ENCODE results near the gene RBM15B. TPM values are rescaled to one million over a fixed set of nuclear protein-coding genes. Genes with fewer than 3 reads are reported as not detected.

RBM15B gene
- total RNA-seq, 1 experiment from 2014 or later, result 55.6 TPM

- TF ChIP-seq, protein P1, sequence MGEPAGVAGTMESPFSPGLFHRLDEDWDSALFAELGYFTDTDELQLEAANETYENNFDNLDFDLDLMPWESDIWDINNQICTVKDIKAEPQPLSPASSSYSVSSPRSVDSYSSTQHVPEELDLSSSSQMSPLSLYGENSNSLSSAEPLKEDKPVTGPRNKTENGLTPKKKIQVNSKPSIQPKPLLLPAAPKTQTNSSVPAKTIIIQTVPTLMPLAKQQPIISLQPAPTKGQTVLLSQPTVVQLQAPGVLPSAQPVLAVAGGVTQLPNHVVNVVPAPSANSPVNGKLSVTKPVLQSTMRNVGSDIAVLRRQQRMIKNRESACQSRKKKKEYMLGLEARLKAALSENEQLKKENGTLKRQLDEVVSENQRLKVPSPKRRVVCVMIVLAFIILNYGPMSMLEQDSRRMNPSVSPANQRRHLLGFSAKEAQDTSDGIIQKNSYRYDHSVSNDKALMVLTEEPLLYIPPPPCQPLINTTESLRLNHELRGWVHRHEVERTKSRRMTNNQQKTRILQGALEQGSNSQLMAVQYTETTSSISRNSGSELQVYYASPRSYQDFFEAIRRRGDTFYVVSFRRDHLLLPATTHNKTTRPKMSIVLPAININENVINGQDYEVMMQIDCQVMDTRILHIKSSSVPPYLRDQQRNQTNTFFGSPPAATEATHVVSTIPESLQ (CRISPR knock-in tag; IDR thresholded peaks at IDR 0.05), result no peak
- no peak for TF ChIP-seq TCF7 (CRISPR knock-in tag; IDR thresholded peaks at IDR 0.05; ENCODE audit: low read depth)
- no peak for TF ChIP-seq KAT7 (CRISPR knock-in tag; IDR thresholded peaks at IDR 0.05; ENCODE audit: borderline replicate concordance)
- TF ChIP-seq, protein P2, sequence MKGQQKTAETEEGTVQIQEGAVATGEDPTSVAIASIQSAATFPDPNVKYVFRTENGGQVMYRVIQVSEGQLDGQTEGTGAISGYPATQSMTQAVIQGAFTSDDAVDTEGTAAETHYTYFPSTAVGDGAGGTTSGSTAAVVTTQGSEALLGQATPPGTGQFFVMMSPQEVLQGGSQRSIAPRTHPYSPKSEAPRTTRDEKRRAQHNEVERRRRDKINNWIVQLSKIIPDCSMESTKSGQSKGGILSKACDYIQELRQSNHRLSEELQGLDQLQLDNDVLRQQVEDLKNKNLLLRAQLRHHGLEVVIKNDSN (CRISPR knock-in tag; IDR thresholded peaks at IDR 0.05), result no peak; the same call in 1 of the 2 replicates
- no peak for TF ChIP-seq ZNF263 (CRISPR knock-in tag; IDR thresholded peaks at IDR 0.05; ENCODE audit: low read depth)
- no peak for TF ChIP-seq NFATC4 (CRISPR knock-in tag; IDR thresholded peaks at IDR 0.05)
- TF ChIP-seq CTCF (IDR thresholded peaks at IDR 0.05), result no peak
- no peak for TF ChIP-seq ELF4 (CRISPR knock-in tag; IDR thresholded peaks at IDR 0.05; ENCODE audit: low read depth)
- TF ChIP-seq STAT6 (CRISPR knock-in tag; conservative IDR thresholded peaks at IDR 0.05; ENCODE audit: low read depth), result no peak
- TF ChIP-seq ZNF423 (CRISPR knock-in tag; IDR thresholded peaks at IDR 0.05), result no peak
- 0 out of 2 replicates have a peak, but pooled peaks have one; percentile 45 for TF ChIP-seq ZNF219 (CRISPR knock-in tag; IDR thresholded peaks at IDR 0.05; ENCODE audit: borderline replicate concordance)
- TF ChIP-seq, protein P3, sequence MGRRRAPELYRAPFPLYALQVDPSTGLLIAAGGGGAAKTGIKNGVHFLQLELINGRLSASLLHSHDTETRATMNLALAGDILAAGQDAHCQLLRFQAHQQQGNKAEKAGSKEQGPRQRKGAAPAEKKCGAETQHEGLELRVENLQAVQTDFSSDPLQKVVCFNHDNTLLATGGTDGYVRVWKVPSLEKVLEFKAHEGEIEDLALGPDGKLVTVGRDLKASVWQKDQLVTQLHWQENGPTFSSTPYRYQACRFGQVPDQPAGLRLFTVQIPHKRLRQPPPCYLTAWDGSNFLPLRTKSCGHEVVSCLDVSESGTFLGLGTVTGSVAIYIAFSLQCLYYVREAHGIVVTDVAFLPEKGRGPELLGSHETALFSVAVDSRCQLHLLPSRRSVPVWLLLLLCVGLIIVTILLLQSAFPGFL (CRISPR knock-in tag; IDR thresholded peaks at IDR 0.05; ENCODE audit: borderline replicate concordance), result no peak
- TF ChIP-seq GABPB1 (CRISPR knock-in tag; IDR thresholded peaks at IDR 0.05), result no peak
- TF ChIP-seq, protein P4, sequence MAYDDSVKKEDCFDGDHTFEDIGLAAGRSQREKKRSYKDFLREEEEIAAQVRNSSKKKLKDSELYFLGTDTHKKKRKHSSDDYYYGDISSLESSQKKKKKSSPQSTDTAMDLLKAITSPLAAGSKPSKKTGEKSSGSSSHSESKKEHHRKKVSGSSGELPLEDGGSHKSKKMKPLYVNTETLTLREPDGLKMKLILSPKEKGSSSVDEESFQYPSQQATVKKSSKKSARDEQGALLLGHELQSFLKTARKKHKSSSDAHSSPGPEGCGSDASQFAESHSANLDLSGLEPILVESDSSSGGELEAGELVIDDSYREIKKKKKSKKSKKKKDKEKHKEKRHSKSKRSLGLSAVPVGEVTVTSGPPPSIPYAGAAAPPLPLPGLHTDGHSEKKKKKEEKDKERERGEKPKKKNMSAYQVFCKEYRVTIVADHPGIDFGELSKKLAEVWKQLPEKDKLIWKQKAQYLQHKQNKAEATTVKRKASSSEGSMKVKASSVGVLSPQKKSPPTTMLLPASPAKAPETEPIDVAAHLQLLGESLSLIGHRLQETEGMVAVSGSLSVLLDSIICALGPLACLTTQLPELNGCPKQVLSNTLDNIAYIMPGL (CRISPR knock-in tag; IDR thresholded peaks at IDR 0.05), result no peak
- TF ChIP-seq, protein P5, sequence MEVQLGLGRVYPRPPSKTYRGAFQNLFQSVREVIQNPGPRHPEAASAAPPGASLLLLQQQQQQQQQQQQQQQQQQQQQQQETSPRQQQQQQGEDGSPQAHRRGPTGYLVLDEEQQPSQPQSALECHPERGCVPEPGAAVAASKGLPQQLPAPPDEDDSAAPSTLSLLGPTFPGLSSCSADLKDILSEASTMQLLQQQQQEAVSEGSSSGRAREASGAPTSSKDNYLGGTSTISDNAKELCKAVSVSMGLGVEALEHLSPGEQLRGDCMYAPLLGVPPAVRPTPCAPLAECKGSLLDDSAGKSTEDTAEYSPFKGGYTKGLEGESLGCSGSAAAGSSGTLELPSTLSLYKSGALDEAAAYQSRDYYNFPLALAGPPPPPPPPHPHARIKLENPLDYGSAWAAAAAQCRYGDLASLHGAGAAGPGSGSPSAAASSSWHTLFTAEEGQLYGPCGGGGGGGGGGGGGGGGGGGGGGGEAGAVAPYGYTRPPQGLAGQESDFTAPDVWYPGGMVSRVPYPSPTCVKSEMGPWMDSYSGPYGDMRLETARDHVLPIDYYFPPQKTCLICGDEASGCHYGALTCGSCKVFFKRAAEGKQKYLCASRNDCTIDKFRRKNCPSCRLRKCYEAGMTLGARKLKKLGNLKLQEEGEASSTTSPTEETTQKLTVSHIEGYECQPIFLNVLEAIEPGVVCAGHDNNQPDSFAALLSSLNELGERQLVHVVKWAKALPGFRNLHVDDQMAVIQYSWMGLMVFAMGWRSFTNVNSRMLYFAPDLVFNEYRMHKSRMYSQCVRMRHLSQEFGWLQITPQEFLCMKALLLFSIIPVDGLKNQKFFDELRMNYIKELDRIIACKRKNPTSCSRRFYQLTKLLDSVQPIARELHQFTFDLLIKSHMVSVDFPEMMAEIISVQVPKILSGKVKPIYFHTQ (CRISPR knock-in tag; IDR thresholded peaks at IDR 0.05), result no peak
- TF ChIP-seq TEAD4 (CRISPR knock-in tag; IDR thresholded peaks at IDR 0.05), result no peak
- no peak for TF ChIP-seq NFYB (CRISPR knock-in tag; conservative IDR thresholded peaks at IDR 0.05; ENCODE audit: low read depth)
- TF ChIP-seq, protein P6, sequence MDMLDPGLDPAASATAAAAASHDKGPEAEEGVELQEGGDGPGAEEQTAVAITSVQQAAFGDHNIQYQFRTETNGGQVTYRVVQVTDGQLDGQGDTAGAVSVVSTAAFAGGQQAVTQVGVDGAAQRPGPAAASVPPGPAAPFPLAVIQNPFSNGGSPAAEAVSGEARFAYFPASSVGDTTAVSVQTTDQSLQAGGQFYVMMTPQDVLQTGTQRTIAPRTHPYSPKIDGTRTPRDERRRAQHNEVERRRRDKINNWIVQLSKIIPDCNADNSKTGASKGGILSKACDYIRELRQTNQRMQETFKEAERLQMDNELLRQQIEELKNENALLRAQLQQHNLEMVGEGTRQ (CRISPR knock-in tag; IDR thresholded peaks at IDR 0.05), result no peak
- no peak for TF ChIP-seq FOXP4 (CRISPR knock-in tag; IDR thresholded peaks at IDR 0.05)
- TF ChIP-seq NFE2L1 (CRISPR knock-in tag; IDR thresholded peaks at IDR 0.05), result no peak
- no peak for TF ChIP-seq ZNF121 (CRISPR knock-in tag; IDR thresholded peaks at IDR 0.05)
These were observed 675 bp downstream of the RBM15B start (continued) for GRCh38 chr3:51391566-51392354.

Data from WTC11 (cell line).